Measurements from ENCODE around the gene SPAG17. TPM values are rescaled to one million over a fixed set of nuclear protein-coding genes. Genes with fewer than 3 reads are reported as not detected.
A peak's percentile ranks its signal among the peaks of the same experiment; 100 is the strongest.

SPAG17 gene
- total and polyA plus RNA-seq, 2 of the 13 experiments (the other 11 are each of a cell fraction or from before 2014, with no cell fraction given) = not detected

GRCh38 chr1:117928881-117929342, 256.1 kb downstream of the SPAG17 start (continued):
- TF ChIP-seq POLR2G (IDR thresholded peaks at IDR 0.05; ENCODE audit: low read depth, low read length) (no peak), NFE2L1 (CRISPR knock-in tag; IDR thresholded peaks at IDR 0.05; ENCODE audit: borderline replicate concordance) (no peak), MATR3 (CRISPR knock-in tag; IDR thresholded peaks at IDR 0.05) (no peak), SALL2 (CRISPR knock-in tag; IDR thresholded peaks at IDR 0.05) (no peak; the same call in 1 of the 2 replicates), TFE3 (CRISPR knock-in tag; IDR thresholded peaks at IDR 0.05) (no peak), PITX1 (CRISPR knock-in tag; IDR thresholded peaks at IDR 0.05) (no peak; the same call in 1 of the 2 replicates), ZNF703 (CRISPR knock-in tag; IDR thresholded peaks at IDR 0.05; ENCODE audit: borderline replicate concordance) (no peak), PRDM4 (CRISPR knock-in tag; IDR thresholded peaks at IDR 0.05; ENCODE audit: borderline replicate concordance) (no peak), ZNF318 (CRISPR knock-in tag; IDR thresholded peaks at IDR 0.05) (0 out of 2 replicates have a peak, but pooled peaks have one; percentile 58), ZNF232 (CRISPR knock-in tag; IDR thresholded peaks at IDR 0.05; ENCODE audit: borderline replicate concordance) (no peak)
- TF ChIP-seq, protein P1, sequence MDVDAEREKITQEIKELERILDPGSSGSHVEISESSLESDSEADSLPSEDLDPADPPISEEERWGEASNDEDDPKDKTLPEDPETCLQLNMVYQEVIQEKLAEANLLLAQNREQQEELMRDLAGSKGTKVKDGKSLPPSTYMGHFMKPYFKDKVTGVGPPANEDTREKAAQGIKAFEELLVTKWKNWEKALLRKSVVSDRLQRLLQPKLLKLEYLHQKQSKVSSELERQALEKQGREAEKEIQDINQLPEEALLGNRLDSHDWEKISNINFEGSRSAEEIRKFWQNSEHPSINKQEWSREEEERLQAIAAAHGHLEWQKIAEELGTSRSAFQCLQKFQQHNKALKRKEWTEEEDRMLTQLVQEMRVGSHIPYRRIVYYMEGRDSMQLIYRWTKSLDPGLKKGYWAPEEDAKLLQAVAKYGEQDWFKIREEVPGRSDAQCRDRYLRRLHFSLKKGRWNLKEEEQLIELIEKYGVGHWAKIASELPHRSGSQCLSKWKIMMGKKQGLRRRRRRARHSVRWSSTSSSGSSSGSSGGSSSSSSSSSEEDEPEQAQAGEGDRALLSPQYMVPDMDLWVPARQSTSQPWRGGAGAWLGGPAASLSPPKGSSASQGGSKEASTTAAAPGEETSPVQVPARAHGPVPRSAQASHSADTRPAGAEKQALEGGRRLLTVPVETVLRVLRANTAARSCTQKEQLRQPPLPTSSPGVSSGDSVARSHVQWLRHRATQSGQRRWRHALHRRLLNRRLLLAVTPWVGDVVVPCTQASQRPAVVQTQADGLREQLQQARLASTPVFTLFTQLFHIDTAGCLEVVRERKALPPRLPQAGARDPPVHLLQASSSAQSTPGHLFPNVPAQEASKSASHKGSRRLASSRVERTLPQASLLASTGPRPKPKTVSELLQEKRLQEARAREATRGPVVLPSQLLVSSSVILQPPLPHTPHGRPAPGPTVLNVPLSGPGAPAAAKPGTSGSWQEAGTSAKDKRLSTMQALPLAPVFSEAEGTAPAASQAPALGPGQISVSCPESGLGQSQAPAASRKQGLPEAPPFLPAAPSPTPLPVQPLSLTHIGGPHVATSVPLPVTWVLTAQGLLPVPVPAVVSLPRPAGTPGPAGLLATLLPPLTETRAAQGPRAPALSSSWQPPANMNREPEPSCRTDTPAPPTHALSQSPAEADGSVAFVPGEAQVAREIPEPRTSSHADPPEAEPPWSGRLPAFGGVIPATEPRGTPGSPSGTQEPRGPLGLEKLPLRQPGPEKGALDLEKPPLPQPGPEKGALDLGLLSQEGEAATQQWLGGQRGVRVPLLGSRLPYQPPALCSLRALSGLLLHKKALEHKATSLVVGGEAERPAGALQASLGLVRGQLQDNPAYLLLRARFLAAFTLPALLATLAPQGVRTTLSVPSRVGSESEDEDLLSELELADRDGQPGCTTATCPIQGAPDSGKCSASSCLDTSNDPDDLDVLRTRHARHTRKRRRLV (CRISPR knock-in tag; IDR thresholded peaks at IDR 0.05) = no peak; the same call in 1 of the 2 replicates
